AG04450 (cell line): Measurements from ENCODE around the gene DONSON. TPM values are rescaled to one million over a fixed set of nuclear protein-coding genes. Genes with fewer than 3 reads are reported as not detected.

ENCODE experiments used
- CTCF ChIA-PET: fragments of 300-600, 350-600 bp; formaldehyde crosslinking; extraction: SDS; loops from one replicate; lab custom pipeline; 2022; ENCODE audit warnings: antibody characterized with exemption, inconsistent platforms; lab: Charles Lee
- POLR2A ChIA-PET: fragments of 350-600 bp; formaldehyde crosslinking; extraction: SDS; loops from one replicate; lab custom pipeline; 2021; ENCODE audit warnings: antibody characterized with exemption, inconsistent platforms; lab: Yijun Ruan, JAX
- DNase-seq: peaks from one replicate; pipeline ENCODE4 v3.0.0-alpha.2; 2011; ENCODE audit warnings: low read depth, low spot score
- H3K27ac ChIP-seq: one replicate; pipeline ENCODE4 v1.5.1; 2012; ENCODE audit warnings: low read depth, low read length, control low read depth
- H3K27me3 ChIP-seq: one replicate; pipeline ENCODE4 v1.6.0; 2012; ENCODE audit warnings: low read length; ENCODE audit not compliant: control insufficient read depth, insufficient read depth
- H3K4me3 ChIP-seq: 2 replicates; pipeline ENCODE4 v1.5.1; 2011; ENCODE audit warnings: mild to moderate bottlenecking, low read depth, low read length, control low read depth
- H3K9me3 ChIP-seq: 2 replicates; pipeline ENCODE4 v1.5.1; 2012; ENCODE audit warnings: low read length; ENCODE audit not compliant: control insufficient read depth, insufficient read depth
- CTCF ChIP-seq: IDR thresholded peaks from 2 replicates; pipeline ENCODE4 v1.5.1; 2011; ENCODE audit warnings: low read depth, low read length, control low read depth, inconsistent platforms
- polyA plus RNA-seq: library from polyadenylated mRNA; depleted of rRNA; stranded (reverse); fragments of >200 nt; gene quantifications from 2 replicates; pipeline ENCODE4 v1.2.3, GENCODE V29; 2011

DONSON gene
- polyA plus RNA-seq, 1 experiment = 20.7 TPM

GRCh38 chr21:33558777-33559421, 29.6 kb downstream of the DONSON start:
- no peaks in the 10 kb centered on the region for H3K9me3 ChIP-seq
- no peak for TF ChIP-seq CTCF
- POLR2A ChIA-PET = no interaction called here
- no peak overlapping the region for H3K27ac ChIP-seq
- DNase-seq = no peak
- H3K27me3 ChIP-seq = no peaks in the 10 kb centered on the region
- H3K4me3 ChIP-seq = no peak overlapping the region
- CTCF ChIA-PET = interaction anchor here (0.7 to 0.9 kb wide), 2 partner anchors 47 to 250 kb away, joined by 3 to 4 read pairs; no protein-coding TSS in a partner anchor

GRCh38 chr21:33557447-33557846, 31.0 kb downstream of the DONSON start:
- POLR2A ChIA-PET = interaction anchor here (0.7 kb wide), 1 partner anchor 17 kb away, joined by 3 read pairs; no protein-coding TSS in a partner anchor
- Histone ChIP-seq H3K4me3 (no peak overlapping the region), H3K9me3 (no peaks in the 10 kb centered on the region), H3K27me3 (no peaks in the 10 kb centered on the region), H3K27ac (no peak overlapping the region)
- CTCF ChIA-PET = interaction anchor here (2.4 kb wide), 1 partner anchor 48 kb away, joined by 9 read pairs; no protein-coding TSS in a partner anchor
- no peak for DNase-seq
- TF ChIP-seq CTCF = no peak

GRCh38 chr21:33554982-33555344, 33.5 kb downstream of the DONSON start:
- no peak overlapping the region for H3K4me3 ChIP-seq
- peaks cover 10% of the 10 kb centered on the region for H3K9me3 ChIP-seq
- TF ChIP-seq CTCF = no peak
- no peak for DNase-seq
- H3K27me3 ChIP-seq = no peaks in the 10 kb centered on the region
- POLR2A ChIA-PET = no interaction called here
- no peak overlapping the region for H3K27ac ChIP-seq
- CTCF ChIA-PET = interaction anchor here (2.4 kb wide), 1 partner anchor 51 kb away, joined by 9 read pairs; no protein-coding TSS in a partner anchor

GRCh38 chr21:33554236-33554981, 34.1 kb downstream of the DONSON start:
- DNase-seq = no peak
- Histone ChIP-seq H3K27me3 (no peaks in the 10 kb centered on the region), H3K4me3 (no peak overlapping the region), H3K27ac (no peak overlapping the region), H3K9me3 (peaks cover 10% of the 10 kb centered on the region)
- no peak for TF ChIP-seq CTCF
- CTCF ChIA-PET = interaction anchor here (0.5 kb wide), 1 partner anchor 39 kb away, joined by 3 read pairs; no protein-coding TSS in a partner anchor
- POLR2A ChIA-PET = no interaction called here
